Measurements from ENCODE around the gene HSDL1. TPM values are rescaled to one million over a fixed set of nuclear protein-coding genes. Genes with fewer than 3 reads are reported as not detected.

HSDL1 gene
- total and polyA plus RNA-seq, 2 of the 4 experiments (the other 2 are of a cell fraction), result 11.6 to 18.3 TPM

DNA sequence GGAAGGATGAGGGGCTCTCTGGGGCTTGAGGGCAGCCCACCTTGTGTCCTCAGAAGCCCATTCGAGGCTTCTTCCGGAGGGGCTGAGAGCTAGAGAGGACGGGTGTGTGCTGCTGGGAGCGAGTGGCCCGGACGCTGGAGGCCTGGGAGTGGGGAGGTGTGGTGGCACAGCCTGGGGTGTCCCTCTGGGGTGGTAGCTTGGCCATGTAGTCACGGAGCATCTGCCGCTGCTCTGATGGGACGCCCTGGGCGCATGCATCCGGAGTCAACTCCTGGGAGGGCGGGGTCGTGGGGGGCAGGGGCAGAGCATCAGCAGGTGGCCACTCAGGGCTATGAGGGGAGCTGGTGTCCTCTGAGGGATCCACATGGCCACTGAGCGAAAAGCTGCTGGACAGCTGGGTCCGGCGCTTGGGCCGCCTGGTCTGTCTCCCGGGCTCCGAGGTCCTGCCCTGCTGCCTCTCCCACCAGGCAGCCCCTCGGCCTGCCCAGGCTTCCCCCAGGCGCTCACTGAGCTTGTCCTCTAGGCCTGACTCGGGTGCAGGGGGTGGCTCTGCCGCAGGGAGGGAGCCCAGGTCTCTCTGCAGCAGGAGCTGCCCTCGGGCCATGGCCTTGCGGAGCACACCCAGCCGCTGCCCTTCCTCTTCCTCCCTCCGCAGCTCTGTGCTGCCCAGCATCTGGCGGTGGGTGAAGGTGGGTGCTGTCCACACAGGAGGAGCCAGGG, 34.1 kb upstream of the HSDL1 start:
- peaks cover 51% of the 10 kb centered on the region for H3K36me3 ChIP-seq (ENCODE audit: control insufficient read depth, insufficient read depth, low read length)
- intact Hi-C loops (cut with micrococcal nuclease), result loop anchor here (5.0 kb wide), 3 partner anchors 62 to 128 kb away; partner anchors contain the start of gene MBTPS1
- no peak overlapping the region for H3K9ac ChIP-seq (ENCODE audit: low read depth, low read length)
- peak overlapping the region; percentile 57 for H2AK9ac ChIP-seq (replicated peaks; ENCODE audit: low read depth, low read length, poor library complexity)
- no peak overlapping the region for H2BK120ac ChIP-seq (ENCODE audit: low read depth, low read length)
- no peak for DNase-seq
- BruUV-seq (replicated peaks), result no TSS peak
- H3K27me3 ChIP-seq (ENCODE audit: control insufficient read depth, insufficient read depth, low read length), result no peaks in the 10 kb centered on the region
- in situ Hi-C loops (cut with MboI; ENCODE audit: low sequenced_read_pairs), result loop anchor here (5.0 to 10.0 kb wide), 2 partner anchors 92 to 214 kb away; partner anchors contain the start of gene NECAB2
- H3K27ac ChIP-seq (ENCODE audit: insufficient read depth, low read length), result no peak overlapping the region
- 86% methylated on average over 11 of the region's 28 CpGs; no CpG with 5 or more reads in 1 of the 2 experiments for WGBS, 2 experiments (ENCODE audit: extremely low coverage in 2 of 2, insufficient read length in 1 of 2)
- peaks cover 12% of the 10 kb centered on the region; the same call in 1 of the 2 replicates for H3K9me1 ChIP-seq (ENCODE audit: insufficient read depth, low read length)
- CTCF ChIA-PET, result interaction anchor here (0.9 kb wide), 3 partner anchors 8 to 129 kb away, joined by 3 to 4 read pairs (median 3); partner anchors contain the start of genes MBTPS1 and TAF1C
- H2BK20ac ChIP-seq (ENCODE audit: low read depth, low read length), result no peak overlapping the region
- H2AK5ac ChIP-seq (ENCODE audit: low read depth, low read length), result no peak overlapping the region
- no peak overlapping the region for H3K23ac ChIP-seq (ENCODE audit: low read depth, low read length)
- no peak overlapping the region for H3K56ac ChIP-seq (ENCODE audit: extremely low read depth, insufficient read depth, low read length)
- H3K79me1 ChIP-seq (ENCODE audit: low read depth in 1 of 2, low read length in 2 of 2), result peaks cover 7 to 34% of the 10 kb centered on the region in 2 experiments
- POLR2A ChIA-PET (ENCODE audit: unreplicated experiment), result interaction anchor here (0.8 kb wide), 1 partner anchor 128 kb away, joined by 3 read pairs; no protein-coding TSS in a partner anchor
- no peak for ATAC-seq (ENCODE audit: low read depth)
- TF ChIP-seq BHLHE40 (IDR thresholded peaks at IDR 0.05; ENCODE audit: low read depth, low read length) (no peak), FOS (IDR thresholded peaks at IDR 0.05; ENCODE audit: low read depth, low read length) (no peak), USF2 (IDR thresholded peaks at IDR 0.05; ENCODE audit: low read depth, low read length) (no peak), CEBPB (IDR thresholded peaks at IDR 0.05; ENCODE audit: low read depth, low read length) (no peak), MAZ (IDR thresholded peaks at IDR 0.05; ENCODE audit: borderline replicate concordance, low read depth, low read length) (no peak), MXI1 (IDR thresholded peaks at IDR 0.05; ENCODE audit: borderline replicate concordance, low read depth, low read length) (no peak), RAD21 (IDR thresholded peaks at IDR 0.05; ENCODE audit: low read length) (no peak), NFE2L2 (IDR thresholded peaks at IDR 0.05; ENCODE audit: low read depth, low read length) (no peak), CHD1 (IDR thresholded peaks at IDR 0.05; ENCODE audit: low read depth, low read length) (no peak), MAFK (IDR thresholded peaks at IDR 0.05; ENCODE audit: low read depth, low read length) (no peak), RCOR1 (IDR thresholded peaks at IDR 0.05; ENCODE audit: insufficient replicate concordance, low read length) (no peak), RFX5 (IDR thresholded peaks at IDR 0.05; ENCODE audit: low read depth, low read length) (no peak)
- TF ChIP-seq, protein P1, sequence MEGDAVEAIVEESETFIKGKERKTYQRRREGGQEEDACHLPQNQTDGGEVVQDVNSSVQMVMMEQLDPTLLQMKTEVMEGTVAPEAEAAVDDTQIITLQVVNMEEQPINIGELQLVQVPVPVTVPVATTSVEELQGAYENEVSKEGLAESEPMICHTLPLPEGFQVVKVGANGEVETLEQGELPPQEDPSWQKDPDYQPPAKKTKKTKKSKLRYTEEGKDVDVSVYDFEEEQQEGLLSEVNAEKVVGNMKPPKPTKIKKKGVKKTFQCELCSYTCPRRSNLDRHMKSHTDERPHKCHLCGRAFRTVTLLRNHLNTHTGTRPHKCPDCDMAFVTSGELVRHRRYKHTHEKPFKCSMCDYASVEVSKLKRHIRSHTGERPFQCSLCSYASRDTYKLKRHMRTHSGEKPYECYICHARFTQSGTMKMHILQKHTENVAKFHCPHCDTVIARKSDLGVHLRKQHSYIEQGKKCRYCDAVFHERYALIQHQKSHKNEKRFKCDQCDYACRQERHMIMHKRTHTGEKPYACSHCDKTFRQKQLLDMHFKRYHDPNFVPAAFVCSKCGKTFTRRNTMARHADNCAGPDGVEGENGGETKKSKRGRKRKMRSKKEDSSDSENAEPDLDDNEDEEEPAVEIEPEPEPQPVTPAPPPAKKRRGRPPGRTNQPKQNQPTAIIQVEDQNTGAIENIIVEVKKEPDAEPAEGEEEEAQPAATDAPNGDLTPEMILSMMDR (conservative IDR thresholded peaks at IDR 0.05; ENCODE audit: low read depth, low read length), result no peak
- H4K91ac ChIP-seq (ENCODE audit: insufficient read depth, low read depth, low read length), result no peak overlapping the region
- no peak overlapping the region for H2BK5ac ChIP-seq (ENCODE audit: low read depth, low read length, poor library complexity, severe bottlenecking)
- H3K14ac ChIP-seq (replicated peaks; ENCODE audit: low read depth, low read length), result no peak overlapping the region
- H3K4me3 ChIP-seq (ENCODE audit: insufficient read depth, low read depth, low read length), result no peak overlapping the region
- peaks cover 22% of the 10 kb centered on the region for H4K20me1 ChIP-seq (ENCODE audit: insufficient read depth, low read length)
- H3K4me1 ChIP-seq (ENCODE audit: control insufficient read depth, insufficient read depth, low read length), result peaks cover 15% of the 10 kb centered on the region
- no peaks in the 10 kb centered on the region for H3K9me3 ChIP-seq (ENCODE audit: control insufficient read depth, insufficient read depth, low read length)
- H4K5ac ChIP-seq (ENCODE audit: low read depth, low read length), result no peak overlapping the region
- dilution Hi-C loops (cut with HindIII; ENCODE audit: low sequenced_read_pairs, unreplicated experiment), result no loop called here
- H2BK15ac ChIP-seq (ENCODE audit: low read depth, low read length), result no peak overlapping the region
- no peak overlapping the region for H3K4me2 ChIP-seq (ENCODE audit: low read depth, low read length)
- no peak overlapping the region for H3K4ac ChIP-seq (ENCODE audit: low read depth, low read length)
- H3K18ac ChIP-seq (ENCODE audit: low read depth, low read length), result no peak overlapping the region
- no peak overlapping the region for H2AFZ ChIP-seq (replicated peaks; ENCODE audit: low read length, poor library complexity)
- H4K8ac ChIP-seq (ENCODE audit: low read depth in 2 of 2, low read length in 2 of 2), result no peak overlapping the region
